HCT116 (cell line): ENCODE results near the gene SLC25A45. TPM values are rescaled to one million over a fixed set of nuclear protein-coding genes. Genes with fewer than 3 reads are reported as not detected.

ENCODE experiments used
- ATAC-seq: fragments of 200-7000 bp; cut with Tn5 transposase; 2 replicates; pipeline ENCODE4 v1.9.1; 2020; ENCODE audit warnings: mild to moderate bottlenecking, moderate library complexity
- BruUV-seq: library from RNA; stranded (reverse); fragments of 400-500 nt; replicated peaks from 2 replicates; lab custom pipeline; 2021; lab: Mats Ljungman, UMichigan
- CTCF ChIA-PET: fragments of 300-600 bp; sonication (Branson Sonifier 250); formaldehyde crosslinking; loops from one replicate; lab custom pipeline; 2021; ENCODE audit warnings: antibody characterized with exemption; lab: Charles Lee
- POLR2A ChIA-PET: fragments of 300-600, 350-600 bp; sonication (Branson Sonifier 250); formaldehyde crosslinking; loops from one replicate; lab custom pipeline; 2021; ENCODE audit warnings: antibody characterized with exemption; lab: Charles Lee
- RAD21 ChIA-PET, 2 experiments: fragments of 300-600 bp; sonication (Branson Sonifier 250); formaldehyde crosslinking; loops; one replicate each; lab custom pipeline; 2023; ENCODE audit warnings: low total read pairs in 2 of 2; ENCODE audit not compliant: uncharacterized antibody in 2 of 2, unreplicated experiment in 2 of 2, low non-redundant PET in 1 of 2; lab: Charles Lee
- DNase-seq: peaks from one replicate; pipeline ENCODE4 v3.0.0-alpha.2; 2010; ENCODE audit warnings: low read depth, low spot score
- H2AFZ ChIP-seq: fragments of 200-600 bp; shearing (Covaris generic), sonication (generic); 2 replicates; pipeline ENCODE4 v1.6.1; 2017; ENCODE audit warnings: low read depth, mixed run types, mixed read lengths, antibody characterized with exemption, low read length; ENCODE audit not compliant: poor library complexity, severe bottlenecking
- H3K27ac ChIP-seq: 2 replicates; pipeline ENCODE4 v1.5.1; 2012; ENCODE audit warnings: low read depth, low read length
- H3K27me3 ChIP-seq: fragments of 200-600 bp; sonication (generic); 2 replicates; pipeline ENCODE4 v1.6.1; 2016; ENCODE audit warnings: mixed run types, low read length, mixed read lengths; ENCODE audit not compliant: insufficient read depth
- H3K36me3 ChIP-seq, 2 experiments: fragments of 200-500 bp in 1 of 2; fragments of 200-600 bp in 1 of 2; sonication (Bioruptor generic) in 1 of 2; sonication (generic) in 1 of 2; 2 replicates each; pipeline versions ENCODE4 v1.5.1 to v1.6.1; 2014 to 2016; ENCODE audit warnings: low read length in 2 of 2, inconsistent platforms in 1 of 2, mixed read lengths in 1 of 2, mixed run types in 1 of 2; ENCODE audit not compliant: insufficient read depth in 2 of 2, control insufficient read depth in 1 of 2
- H3K4me1 ChIP-seq, 2 experiments: fragments of 200-600 bp in 1 of 2; sonication (generic) in 1 of 2; 2 replicates each; pipeline versions ENCODE4 v1.5.1 to v1.6.1; 2012 to 2017; ENCODE audit warnings: low read length in 2 of 2, inconsistent platforms in 1 of 2, mild to moderate bottlenecking in 1 of 2, mixed read lengths in 1 of 2, mixed run types in 1 of 2, moderate library complexity in 1 of 2; ENCODE audit not compliant: insufficient read depth in 2 of 2, control insufficient read depth in 1 of 2
- H3K4me2 ChIP-seq: fragments of 200-600 bp; sonication (generic); 2 replicates; pipeline ENCODE4 v1.6.1; 2017; ENCODE audit warnings: mixed run types, low read length, mixed read lengths
- H3K4me3 ChIP-seq, 2 experiments: fragments of 200-600 bp in 1 of 2; sonication (generic) in 1 of 2; replicated peaks in 1 of 2; 2 replicates each; pipeline ENCODE4 v1.5.1; 2011 to 2016; ENCODE audit warnings: low read length in 2 of 2, control low read depth in 1 of 2, low read depth in 1 of 2, mild to moderate bottlenecking in 1 of 2, mixed read lengths in 1 of 2, mixed run types in 1 of 2
- H3K79me2 ChIP-seq: fragments of 200-600 bp; sonication (generic); 2 replicates; pipeline ENCODE4 v1.6.1; 2017; ENCODE audit warnings: mild to moderate bottlenecking, mixed run types, low read length, moderate library complexity, mixed read lengths; ENCODE audit not compliant: insufficient read depth
- H3K9ac ChIP-seq: fragments of 200-600 bp; sonication (generic); 2 replicates; pipeline ENCODE4 v1.6.1; 2016; ENCODE audit warnings: low read length, mixed read lengths
- H3K9me2 ChIP-seq: fragments of 200-600 bp; sonication (generic), shearing (Covaris generic); 2 replicates; pipeline ENCODE4 v1.6.1; 2017; ENCODE audit warnings: mixed run types, mild to moderate bottlenecking, moderate library complexity; ENCODE audit not compliant: insufficient read depth
- H3K9me3 ChIP-seq, 2 experiments: fragments of 200-500 bp in 1 of 2; fragments of 200-600 bp in 1 of 2; sonication (Bioruptor generic) in 1 of 2; sonication (generic) in 1 of 2; 2 replicates each; pipeline ENCODE4 v1.6.1; 2014 to 2017; ENCODE audit warnings: low read length in 2 of 2, mixed read lengths in 2 of 2, inconsistent platforms in 1 of 2, low read depth in 1 of 2, mild to moderate bottlenecking in 1 of 2, mixed run types in 1 of 2, moderate library complexity in 1 of 2; ENCODE audit not compliant: control insufficient read depth in 1 of 2, insufficient read depth in 1 of 2
- H4K20me1 ChIP-seq: fragments of 200-600 bp; sonication (generic), shearing (Covaris generic); 2 replicates; pipeline ENCODE4 v1.6.1; 2017; ENCODE audit warnings: mixed run types, mild to moderate bottlenecking, moderate library complexity; ENCODE audit not compliant: insufficient read depth
- ATF3 ChIP-seq: IDR thresholded peaks from 2 replicates; pipeline ENCODE4 v1.6.1; 2012
- CTCF ChIP-seq, 3 experiments: fragments of 200-600 bp in 1 of 3; sonication (generic) in 1 of 3; IDR thresholded peaks in 2 of 3; conservative IDR thresholded peaks in 1 of 3; 2 replicates each; pipeline ENCODE4 v1.5.1; 2012 to 2017; ENCODE audit warnings: low read depth in 2 of 3, low read length in 2 of 3, antibody characterized with exemption in 1 of 3, borderline replicate concordance in 1 of 3, control low read depth in 1 of 3, mild to moderate bottlenecking in 1 of 3, mixed read lengths in 1 of 3, mixed run types in 1 of 3, moderate library complexity in 1 of 3; ENCODE audit not compliant: insufficient read depth in 1 of 3
- EZH2 ChIP-seq: fragments of 200-600 bp; sonication (generic); IDR thresholded peaks from 2 replicates; pipeline ENCODE4 v1.6.1; 2017; ENCODE audit warnings: antibody characterized with exemption, mixed run types
- POLR2AphosphoS5 ChIP-seq: IDR thresholded peaks from 2 replicates; pipeline ENCODE4 v1.6.1; 2011; ENCODE audit warnings: mild to moderate bottlenecking, low read depth, low read length, moderate library complexity
- TCF7L2 ChIP-seq: IDR thresholded peaks from 2 replicates; pipeline ENCODE4 v1.7.0; 2011; ENCODE audit warnings: borderline replicate concordance, inconsistent platforms; ENCODE audit not compliant: insufficient read depth, insufficient read length; ENCODE audit errors: extremely low read depth
- ZBTB33 ChIP-seq: IDR thresholded peaks from 2 replicates; pipeline ENCODE4 v1.6.1; 2011; ENCODE audit warnings: mild to moderate bottlenecking, low read length, moderate library complexity; ENCODE audit not compliant: insufficient replicate concordance; ENCODE audit errors: extremely low read depth
- ZNF274 ChIP-seq: fragments of 200-500 bp; sonication (Bioruptor generic); IDR thresholded peaks from 2 replicates; pipeline ENCODE4 v1.6.1; 2014; ENCODE audit warnings: mild to moderate bottlenecking, low read depth, low read length, inconsistent platforms
- intact Hi-C: fragments of 100-400 bp; cut with micrococcal nuclease; formaldehyde crosslinking; loops from 2 replicates; pipeline ENCODE4 v1.10.0; 2022
- total RNA-seq: library from RNA; stranded (reverse); gene quantifications from one replicate; pipeline ENCODE4 v1.2.1, GENCODE V29; 2021; ENCODE audit not compliant: unreplicated experiment

SLC25A45 gene
- total RNA-seq, 1 experiment from 2014 or later: 3.9 TPM

DNA sequence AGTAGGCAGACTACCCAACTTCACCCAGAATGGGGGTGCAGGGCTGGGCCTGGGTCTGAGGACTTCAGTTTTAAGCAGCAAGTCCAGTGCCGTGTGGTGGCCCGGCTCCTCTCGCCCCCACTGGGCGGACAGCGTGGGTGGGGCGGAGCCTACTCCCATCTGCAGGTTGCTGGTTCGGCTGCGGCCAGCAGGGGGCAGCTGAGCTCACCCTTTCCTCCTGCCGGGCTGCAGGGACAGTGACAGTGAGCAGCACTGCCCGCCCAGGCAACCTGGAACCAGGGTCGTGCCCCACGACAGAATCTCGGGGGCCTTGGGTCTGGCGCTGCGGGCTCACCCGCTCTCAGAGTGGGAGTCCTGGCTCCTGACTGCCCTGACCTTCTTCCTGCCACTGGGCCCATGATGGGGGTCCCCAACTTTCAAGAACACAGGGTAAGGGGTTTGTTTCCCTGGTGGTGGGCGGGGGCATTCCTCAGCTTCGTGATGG lies 33.9 kb upstream of the SLC25A45 start:
- DNase-seq (peak; percentile 54), ATAC-seq (peak; percentile 64)
- H3K9me3 ChIP-seq: no peaks in the 10 kb centered on the region
- peaks cover 46 to 59% of the 10 kb centered on the region in 2 experiments for H3K4me1 ChIP-seq
- RAD21 ChIA-PET: interaction anchor here (0.5 to 2.4 kb wide), 10 partner anchors 8 to 94 kb away, joined by 3 to 14 read pairs (median 4); no protein-coding TSS in a partner anchor
- peak overlapping the region; percentile 95 for H3K9ac ChIP-seq
- no peaks in the 10 kb centered on the region for H3K9me2 ChIP-seq
- intact Hi-C loops: loop anchor here (1.0 kb wide), 3 partner anchors 17 to 94 kb away; no protein-coding TSS in a partner anchor
- POLR2A ChIA-PET: interaction anchor here (0.9 to 15.5 kb wide), 8 partner anchors 10 to 82 kb away, joined by 3 to 910 read pairs (median 4); partner anchors contain the start of genes MALAT1 and SLC25A45
- peak overlapping the region; percentile 96 for H3K4me2 ChIP-seq
- no peaks in the 10 kb centered on the region for H3K27me3 ChIP-seq
- no TSS peak for BruUV-seq
- no peaks in the 10 kb centered on the region for H4K20me1 ChIP-seq
- TF ChIP-seq EZH2 (no peak), POLR2AphosphoS5 (peak; percentile 23), CTCF (IDR thresholded peaks at IDR 0.05 in 2 of 3, conservative IDR thresholded peaks at IDR 0.05 in 1 of 3; ENCODE audit: borderline replicate concordance in 1 of 3, insufficient read depth in 1 of 3, low read depth in 2 of 3, low read length in 2 of 3) (peak in 2 of 3 experiments; percentile 90 to 92; a peak in 4 of 6 replicates), ATF3 (no peak), ZNF274 (no peak), ZBTB33 (no peak), TCF7L2 (no peak)
- TF ChIP-seq, all 23 proteins: peak for 2
- H3K27ac ChIP-seq: peak overlapping the region; percentile 100
- peak overlapping the region; percentile 49 for H2AFZ ChIP-seq
- no peaks in the 10 kb centered on the region; a peak in 1 of 4 replicates for H3K36me3 ChIP-seq
- H3K79me2 ChIP-seq: peaks cover 5% of the 10 kb centered on the region
- CTCF ChIA-PET: interaction anchor here (0.7 to 3.9 kb wide), 14 partner anchors 14 to 125 kb away, joined by 3 to 37 read pairs (median 3); no protein-coding TSS in a partner anchor
- peak overlapping the region; percentile 7 to 29; a peak in 1 of 4 replicates for H3K4me3 ChIP-seq
